ENCODE data around the gene PGLYRP1.
A peak's percentile ranks its signal among the peaks of the same experiment; 100 is the strongest.

PGLYRP1 gene

GRCh38 chr19:45999653-46000121 is 23.2 kb downstream of the PGLYRP1 start:
- no peak for DNase-seq

GRCh38 chr19:45998834-45999233 is 24.0 kb downstream of the PGLYRP1 start:
- DNase-seq, result no peak

DNA sequence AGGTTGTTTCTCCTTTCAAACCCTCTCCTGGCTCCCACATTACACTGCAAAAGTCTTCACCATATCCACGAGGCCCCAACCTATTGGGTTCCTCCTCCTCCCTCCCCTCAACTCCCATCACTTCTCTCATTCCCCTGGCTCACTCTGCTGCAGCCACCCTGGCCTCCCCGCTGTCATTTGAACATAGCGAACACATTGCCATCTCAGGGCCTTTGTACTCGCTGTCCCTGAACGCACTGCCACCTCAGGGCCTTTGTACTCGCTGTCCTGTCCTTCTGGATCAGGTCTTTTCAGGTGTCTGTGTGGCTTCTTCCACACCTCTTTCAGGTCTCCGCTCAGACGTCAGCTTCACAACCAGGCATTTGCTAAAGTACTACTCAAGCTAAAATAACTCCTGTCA is 25.9 kb downstream of the PGLYRP1 start:
- no peak for DNase-seq

- DNase-seq, result no peak
Observed at GRCh38 chr19:45995715-45996385, 27.0 kb downstream of the PGLYRP1 start.

DNA sequence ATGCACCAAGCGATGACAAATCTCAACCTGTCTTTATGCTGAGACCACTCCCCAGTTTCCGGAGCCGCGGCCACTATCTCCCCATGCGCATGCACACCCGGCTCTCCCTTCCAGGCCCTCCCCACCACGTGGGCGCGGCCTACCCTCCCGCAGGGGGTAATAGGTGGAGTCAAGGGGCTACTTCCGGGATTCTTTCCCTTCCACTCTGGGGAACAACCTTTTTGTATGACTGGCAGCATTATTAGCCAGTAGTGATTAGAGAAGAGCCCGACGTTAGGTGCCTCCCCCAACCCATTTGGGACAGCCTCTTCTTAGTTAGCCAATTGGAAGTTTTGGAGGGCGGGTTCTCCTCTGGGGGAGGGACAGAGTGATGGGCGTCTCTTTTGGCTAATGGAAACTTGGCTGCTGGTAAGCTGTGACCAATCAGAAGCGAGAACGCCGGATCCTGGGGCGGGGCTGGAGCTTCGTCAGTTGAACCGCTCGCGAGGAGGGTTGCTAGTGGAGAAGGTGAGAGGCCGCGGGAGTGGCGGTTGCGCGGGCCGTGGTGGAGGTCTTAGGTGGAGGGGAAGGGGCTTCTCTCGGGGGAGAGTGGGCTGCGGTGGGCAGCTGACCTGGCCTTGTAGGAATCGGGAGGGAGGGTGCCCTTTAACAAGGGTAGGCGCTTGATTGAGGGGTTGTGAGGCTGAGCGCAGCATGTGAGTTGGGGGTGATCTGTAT is 27.7 kb downstream of the PGLYRP1 start, which contains the start of gene CCDC61:
Gene CCDC61 (plus strand): TSS at position 470 of the 717 bp plus-strand sequence. CDS start 7,552 bp downstream, outside the sequence.
- peak; percentile 97 for DNase-seq

GRCh38 chr19:45994456-45994997 is 28.3 kb downstream of the PGLYRP1 start:
- no peak for DNase-seq

DNA sequence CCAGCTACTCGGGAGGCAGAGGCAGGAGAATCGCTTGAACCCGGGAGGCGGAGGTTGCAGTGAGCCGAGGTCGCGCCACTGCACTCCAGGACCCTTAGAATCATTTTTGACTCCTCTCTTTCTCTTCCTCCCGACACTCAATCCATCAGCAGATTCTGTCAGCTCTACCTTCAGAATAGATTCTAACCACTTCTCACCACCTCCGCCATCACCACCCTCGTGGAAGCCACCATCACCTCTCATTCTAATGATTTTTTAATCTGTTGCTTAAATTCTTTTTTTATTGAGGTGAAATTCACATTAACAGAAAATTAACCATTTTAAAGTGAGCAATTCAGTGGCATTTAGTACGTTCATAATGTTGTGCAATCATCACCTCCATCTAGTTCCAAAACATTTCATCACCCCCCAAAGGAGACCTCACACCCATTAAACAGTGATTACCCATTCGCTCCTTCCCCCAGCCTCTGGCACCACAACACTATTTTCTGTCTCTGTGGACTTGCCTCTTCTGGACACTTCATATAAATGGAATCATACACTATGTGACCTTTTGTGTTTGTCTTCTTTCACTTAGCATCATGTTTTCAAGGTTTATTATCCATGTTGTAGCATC is 32.6 kb downstream of the PGLYRP1 start:
- DNase-seq, result no peak

GRCh38 chr19:45985321-45985720 is 37.5 kb downstream of the PGLYRP1 start:
- no peak for DNase-seq

DNA sequence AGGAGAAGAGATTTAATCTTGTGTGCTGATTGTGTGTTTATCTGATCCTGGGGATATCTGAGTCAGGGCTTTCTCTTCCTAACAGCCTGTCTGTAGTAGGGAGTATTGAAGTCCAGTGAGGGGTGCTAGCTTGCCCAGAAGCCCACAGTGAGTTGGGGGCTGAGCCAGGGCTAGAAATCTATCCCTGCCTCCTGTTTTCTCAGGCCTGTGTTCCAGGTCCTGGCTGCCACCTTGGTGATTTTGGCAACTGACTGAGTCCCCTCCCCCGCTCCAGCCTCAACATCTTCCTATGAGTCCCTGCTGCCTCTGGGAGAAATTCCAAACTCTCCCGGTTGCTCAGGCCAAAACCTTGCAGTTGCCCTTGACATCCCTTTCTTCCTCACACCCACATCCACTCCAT is 41.5 kb downstream of the PGLYRP1 start:
- no peak for DNase-seq

DNA sequence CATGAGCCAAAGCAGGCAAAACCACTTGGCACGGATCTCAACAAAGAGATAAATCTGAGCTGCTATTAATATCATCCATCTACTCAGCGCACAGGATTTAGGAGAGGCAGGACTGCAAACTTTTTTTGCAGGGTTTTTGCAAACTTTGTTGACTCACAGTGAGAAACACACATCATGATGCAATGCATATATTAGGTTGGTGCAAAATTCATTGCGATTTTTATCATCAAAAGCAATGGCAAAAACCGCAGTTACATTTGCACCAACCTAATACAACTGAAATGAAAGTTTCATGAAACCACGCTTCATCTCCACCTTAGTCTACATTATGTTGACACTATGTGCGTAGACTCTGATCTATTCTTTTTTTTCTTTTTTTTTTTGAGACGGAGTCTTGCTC is 44.7 kb downstream of the PGLYRP1 start:
- no peak for DNase-seq

DNA sequence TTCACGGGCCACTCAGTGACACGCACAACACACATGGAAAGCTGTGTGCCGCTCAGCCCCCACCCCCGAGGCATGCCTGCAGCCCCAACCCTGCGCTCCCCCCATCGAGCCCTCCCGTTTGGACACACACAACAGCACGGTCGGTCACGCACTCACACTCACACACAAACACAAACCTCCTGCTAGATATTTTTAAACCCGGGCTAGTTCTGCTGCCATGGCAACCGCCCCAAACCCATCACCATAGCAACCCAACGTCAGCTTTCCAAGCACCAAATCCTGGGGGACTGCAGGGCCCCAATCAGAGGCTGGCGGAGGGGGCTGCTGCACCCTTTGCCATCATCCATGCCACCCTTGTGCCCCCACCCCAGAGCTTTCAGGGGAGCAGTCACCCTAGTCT is 46.7 kb downstream of the PGLYRP1 start:
- DNase-seq, result no peak

GRCh38 chr19:45975306-45976070 is 47.4 kb downstream of the PGLYRP1 start:
- no peak for DNase-seq

DNA sequence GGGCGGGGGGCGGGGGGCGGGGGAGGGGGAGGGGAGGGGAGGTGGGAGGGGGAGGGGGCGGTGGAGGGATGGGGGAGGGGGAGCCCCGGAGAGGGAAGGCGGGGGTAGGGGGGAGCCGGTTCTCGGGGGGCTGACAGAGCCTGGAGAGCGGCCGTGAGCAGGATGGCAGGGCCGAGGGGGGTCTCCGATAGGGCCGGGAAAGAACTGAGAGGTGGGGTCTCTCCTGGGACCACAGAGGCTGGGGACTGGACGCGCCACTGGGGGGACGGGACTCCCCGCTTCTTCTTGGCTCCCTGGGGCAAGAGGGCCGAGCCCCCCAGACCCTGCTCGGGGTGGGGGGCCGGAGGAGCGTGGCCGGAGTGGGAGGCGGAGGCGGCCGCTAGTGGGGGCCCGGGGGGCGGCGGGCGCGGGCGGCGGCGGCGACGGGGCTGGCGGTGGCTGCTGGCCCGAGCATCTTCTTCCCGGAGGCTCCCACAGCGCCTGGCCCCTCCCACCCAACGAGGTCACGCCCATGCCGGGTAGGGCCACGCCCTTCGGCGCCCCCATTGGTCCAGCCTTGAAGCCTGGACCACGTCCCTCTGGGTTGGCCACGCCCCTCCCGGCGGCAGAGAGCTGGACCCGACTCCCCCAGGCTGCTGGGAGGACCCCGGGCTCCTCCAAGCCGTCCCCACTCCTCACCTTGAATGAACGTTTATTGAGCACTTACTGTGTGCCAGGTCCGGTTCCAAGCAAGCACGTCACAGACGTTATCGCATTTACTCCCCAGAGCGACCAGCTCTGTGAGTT is 49.1 kb downstream of the PGLYRP1 start, which contains the start of gene NOVA2:
Gene NOVA2 (minus strand): TSS at position 313 of the 786 bp plus-strand sequence. CDS start 514 bp downstream, outside the sequence.
- DNase-seq, result no peak

DNA sequence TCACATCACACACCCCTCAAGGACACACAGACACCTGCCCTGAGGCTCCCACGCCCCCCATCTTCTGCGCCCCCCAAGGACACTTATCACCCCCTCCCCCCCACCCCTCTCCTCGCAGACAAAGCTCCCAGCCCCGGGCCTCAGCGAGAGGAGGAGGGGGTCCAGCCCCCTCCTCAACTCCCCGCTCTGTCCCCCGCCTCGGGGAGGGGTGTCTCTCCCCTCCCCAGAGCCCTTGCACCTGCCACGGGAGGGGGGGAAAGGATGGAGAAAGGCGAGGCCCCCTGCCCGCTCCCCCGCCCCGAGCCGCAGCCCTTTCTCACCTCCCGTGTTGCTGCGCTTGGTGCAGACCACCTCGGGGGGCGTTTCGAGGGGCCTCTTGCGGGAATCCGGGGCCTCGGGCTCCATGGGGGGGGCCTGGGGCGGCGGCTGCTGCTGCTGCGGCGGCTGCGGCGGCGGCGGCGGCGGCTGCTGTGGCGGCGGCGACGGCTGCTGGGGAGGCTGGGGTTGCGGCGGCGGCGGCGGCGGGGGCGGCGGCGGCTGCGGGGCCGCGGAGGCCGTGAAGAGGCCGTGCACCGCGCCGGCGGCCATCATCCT is 49.8 kb downstream of the PGLYRP1 start:
- DNase-seq, result no peak

DNA sequence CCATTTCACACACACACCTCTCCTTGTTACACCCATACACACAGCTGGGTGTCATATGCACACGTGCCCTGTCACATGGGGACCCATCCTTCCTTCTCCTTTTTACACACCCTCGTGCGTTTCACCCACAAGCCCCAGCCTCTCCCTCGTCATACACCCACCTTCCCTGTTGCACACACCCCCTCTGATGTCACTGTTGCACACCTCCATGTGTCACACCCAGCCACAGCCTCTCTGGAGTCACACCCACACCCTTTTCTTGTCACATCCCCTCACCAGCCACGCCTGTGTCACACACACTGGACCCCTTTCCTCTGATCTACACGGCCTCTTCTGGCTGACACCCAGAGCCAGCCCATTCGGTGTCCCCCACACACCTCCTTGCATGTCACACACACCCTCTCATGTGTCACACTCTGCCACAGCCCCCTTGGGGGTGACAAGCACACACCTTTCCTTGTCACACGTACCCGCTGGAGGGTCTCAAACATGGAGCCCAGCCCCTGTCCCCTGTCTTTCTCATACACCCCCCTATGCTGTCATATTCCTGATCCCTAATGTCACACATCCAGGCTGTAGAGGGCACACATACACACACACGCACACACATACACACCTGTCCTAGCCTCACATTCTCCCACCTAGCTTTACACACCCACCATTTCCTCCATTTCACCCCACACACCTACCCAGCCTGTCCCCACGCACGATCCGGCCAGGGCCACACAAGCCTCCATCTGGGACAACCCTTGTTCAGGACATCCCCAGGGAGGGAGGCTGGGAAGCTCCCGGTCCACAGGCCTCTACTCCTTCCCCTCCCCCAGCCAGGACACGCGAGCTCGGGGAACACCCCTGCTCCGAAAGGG is 50.5 kb downstream of the PGLYRP1 start:
- no peak for DNase-seq

- no peak for DNase-seq
Observed at GRCh38 chr19:45971260-45971902, 51.5 kb downstream of the PGLYRP1 start.

GRCh38 chr19:45969676-45970075 is 53.2 kb downstream of the PGLYRP1 start:
- no peak for DNase-seq

Data from T1000 (cell line).